ENCODE measurements around the gene POLR3GL.

DNA sequence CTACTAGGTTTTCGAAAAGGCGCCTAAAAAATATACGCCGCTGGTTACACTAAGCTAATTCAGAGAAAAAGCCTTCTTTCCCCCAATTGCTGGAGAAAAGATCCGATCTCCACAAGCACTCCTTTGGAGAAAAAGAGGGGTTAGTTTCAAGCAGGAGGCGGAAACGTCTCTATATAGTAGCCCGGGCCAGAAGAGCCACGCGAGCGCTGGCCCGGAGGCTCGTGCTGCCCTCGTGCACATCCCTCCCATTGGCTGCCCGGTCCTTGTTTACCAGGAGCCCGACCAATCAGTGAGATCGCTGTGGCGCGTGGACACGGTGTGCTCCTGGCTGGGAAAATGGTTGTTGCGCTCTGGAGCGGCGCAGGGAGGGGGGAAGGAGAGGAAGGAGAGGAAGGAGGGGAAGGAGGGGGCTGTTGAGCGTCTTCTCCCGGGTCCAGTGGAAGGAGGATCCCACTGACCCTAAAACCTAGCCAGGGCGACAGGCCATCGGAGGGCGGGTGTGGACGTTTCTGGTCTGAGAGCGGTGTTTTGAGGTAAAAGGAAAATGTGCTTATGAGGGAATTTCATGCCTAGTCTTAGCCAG lies 32.0 kb downstream of the POLR3GL start, which contains the start of gene TXNIP:
- TF ChIP-seq GATA2 (IDR thresholded peaks at IDR 0.05; ENCODE audit: low read depth, low read length), result peak; percentile 24; the same call in 1 of the 2 replicates
- no peak for TF ChIP-seq GATA3 (IDR thresholded peaks at IDR 0.05; ENCODE audit: low read depth, low read length)

Data from SH-SY5Y (cell line).